Brain microvascular endothelial cell (primary cell): ENCODE results near the gene SLC36A1.

Experiments used
- DNase-seq: peaks from one replicate; pipeline ENCODE4 v3.0.0-alpha.2; 2020
- H3K27ac ChIP-seq: fragments of 250-450 bp; sonication (Bioruptor Pico); 2 replicates; pipeline ENCODE4 v1.5.1; 2020; ENCODE audit warnings: mild to moderate bottlenecking, moderate library complexity
- H3K27me3 ChIP-seq: fragments of 250-450 bp; sonication (Bioruptor Pico); replicated peaks from 2 replicates; pipeline ENCODE4 v1.5.1; 2020; ENCODE audit warnings: mild to moderate bottlenecking
- H3K36me3 ChIP-seq: fragments of 250-450 bp; sonication (Bioruptor Pico); replicated peaks from 2 replicates; pipeline ENCODE4 v1.5.1; 2020; ENCODE audit warnings: mild to moderate bottlenecking
- H3K4me3 ChIP-seq: 2 replicates; pipeline ENCODE4 v1.5.1; 2011; ENCODE audit warnings: low read depth, mild to moderate bottlenecking, control low read depth, low read length, moderate library complexity
- CTCF ChIP-seq: IDR thresholded peaks from 2 replicates; pipeline ENCODE4 v1.5.1; 2011; ENCODE audit warnings: low read depth, mild to moderate bottlenecking, moderate library complexity, low read length, control low read depth, inconsistent platforms; ENCODE audit errors: missing control alignments
- in situ Hi-C: cut with HindIII; loops from 2 replicates; pipeline ENCODE4 v1.10.0; 2017; ENCODE audit warnings: low sequenced_read_pairs, low pct_ligation_motif_present

Gene SLC36A1

GRCh38 chr5:151449297-151449696, 1.9 kb downstream of the SLC36A1 start:
- no peak for TF ChIP-seq CTCF
- in situ Hi-C loops = no loop called here
- Histone ChIP-seq H3K36me3 (no peaks in the 10 kb centered on the region), H3K27ac (no peak overlapping the region), H3K27me3 (no peaks in the 10 kb centered on the region), H3K4me3 (no peak overlapping the region)
- no peak for DNase-seq

- H3K27me3 ChIP-seq = no peaks in the 10 kb centered on the region
These were observed 2.4 kb downstream of the SLC36A1 start for GRCh38 chr5:151449839-151450238.

GRCh38 chr5:151450605-151451004, 3.2 kb downstream of the SLC36A1 start:
- H3K27ac ChIP-seq = no peak overlapping the region
- H3K36me3 ChIP-seq = no peaks in the 10 kb centered on the region
- TF ChIP-seq CTCF = no peak
- no peaks in the 10 kb centered on the region for H3K27me3 ChIP-seq
- DNase-seq = no peak
- in situ Hi-C loops = no loop called here
- no peak overlapping the region for H3K4me3 ChIP-seq

More at GRCh38 chr5:151449839-151450238, 2.4 kb downstream of the SLC36A1 start:
- no peaks in the 10 kb centered on the region for H3K36me3 ChIP-seq
- no peak for TF ChIP-seq CTCF
- no peak overlapping the region for H3K27ac ChIP-seq
- in situ Hi-C loops = no loop called here
- no peak overlapping the region for H3K4me3 ChIP-seq
- DNase-seq = no peak

- TF ChIP-seq CTCF = no peak
- Histone ChIP-seq H3K27me3 (no peaks in the 10 kb centered on the region), H3K27ac (peak overlapping the region; percentile 36), H3K4me3 (no peak overlapping the region), H3K36me3 (no peaks in the 10 kb centered on the region)
- peak; percentile 37 for DNase-seq
- in situ Hi-C loops = no loop called here
These were observed 4.5 kb downstream of the SLC36A1 start for GRCh38 chr5:151451626-151452520.

- TF ChIP-seq CTCF = no peak
- in situ Hi-C loops = no loop called here
- Histone ChIP-seq H3K36me3 (no peaks in the 10 kb centered on the region), H3K27me3 (no peaks in the 10 kb centered on the region), H3K4me3 (no peak overlapping the region), H3K27ac (no peak overlapping the region)
- DNase-seq = no peak
These were observed 6.8 kb downstream of the SLC36A1 start for GRCh38 chr5:151454166-151454565.

- H3K27ac ChIP-seq = no peak overlapping the region
- in situ Hi-C loops = no loop called here
- no peaks in the 10 kb centered on the region for H3K27me3 ChIP-seq
- no peak overlapping the region for H3K4me3 ChIP-seq
- DNase-seq = no peak
- H3K36me3 ChIP-seq = no peaks in the 10 kb centered on the region
- no peak for TF ChIP-seq CTCF
These were observed 7.5 kb downstream of the SLC36A1 start for GRCh38 chr5:151454889-151455288.
